ENCODE data around the gene CRIP3. TPM values are rescaled to one million over a fixed set of nuclear protein-coding genes. Genes with fewer than 3 reads are reported as not detected.
A peak's percentile ranks its signal among the peaks of the same experiment; 100 is the strongest.

The CRIP3 gene
- total and polyA plus RNA-seq, 2 of the 13 experiments (the other 11 are each of a cell fraction or from before 2014, with no cell fraction given), result 6.3 to 9.3 TPM

- in situ Hi-C loops (cut with HindIII; ENCODE audit: extremely low pct_ligation_motif_present, low pct_unique_long_range_greater_than_20kb), result no loop called here
- FAIRE-seq, result no peak
- Histone ChIP-seq H2AFZ (ENCODE audit: low read length) (no peak overlapping the region), H3K79me2 (ENCODE audit: insufficient read depth, low read length) (no peaks in the 10 kb centered on the region), H3K4me1 (ENCODE audit: insufficient read depth, low read length) (peaks cover 32% of the 10 kb centered on the region), H4K20me1 (ENCODE audit: insufficient read depth, low read length) (no peaks in the 10 kb centered on the region), H3K27me3 (ENCODE audit: control insufficient read depth in 1 of 2, insufficient read depth in 2 of 2, low read length in 2 of 2) (no peaks in the 10 kb centered on the region), H3K4me3 (replicated peaks in 1 of 3; ENCODE audit: insufficient read depth in 1 of 3, low read depth in 2 of 3, low read length in 3 of 3) (no peak overlapping the region), H3K36me3 (replicated peaks in 1 of 2; ENCODE audit: control insufficient read depth in 1 of 2, insufficient read depth in 2 of 2, low read length in 2 of 2) (no peaks in the 10 kb centered on the region; a peak in 1 of 5 replicates), H3K9ac (ENCODE audit: insufficient read depth, low read depth, low read length) (no peak overlapping the region), H3K9me3 (ENCODE audit: low read length) (no peaks in the 10 kb centered on the region), H3K4me2 (ENCODE audit: low read depth, low read length) (no peak overlapping the region), H3K27ac (ENCODE audit: extremely low read length, insufficient read depth, low read length) (no peak overlapping the region)
- ChIA-PET POLR2A (interaction anchor here (2.0 kb wide), 1 partner anchor 14 kb away, joined by 8 read pairs; no protein-coding TSS in a partner anchor), CTCF (ENCODE audit: low intra/inter-chr PET ratio, low total read pairs) (no interaction called here)
- intact Hi-C loops (cut with micrococcal nuclease; ENCODE audit: unreplicated experiment), result no loop called here
- no peak for ATAC-seq
- BruUV-seq (replicated peaks), result no TSS peak
- no peak for TF ChIP-seq RARG (CRISPR knock-in tag; IDR thresholded peaks at IDR 0.05; ENCODE audit: low read depth)
- peak; percentile 87 for TF ChIP-seq ZMYM3 (CRISPR knock-in tag; IDR thresholded peaks at IDR 0.05)
- TF ChIP-seq, protein P1, sequence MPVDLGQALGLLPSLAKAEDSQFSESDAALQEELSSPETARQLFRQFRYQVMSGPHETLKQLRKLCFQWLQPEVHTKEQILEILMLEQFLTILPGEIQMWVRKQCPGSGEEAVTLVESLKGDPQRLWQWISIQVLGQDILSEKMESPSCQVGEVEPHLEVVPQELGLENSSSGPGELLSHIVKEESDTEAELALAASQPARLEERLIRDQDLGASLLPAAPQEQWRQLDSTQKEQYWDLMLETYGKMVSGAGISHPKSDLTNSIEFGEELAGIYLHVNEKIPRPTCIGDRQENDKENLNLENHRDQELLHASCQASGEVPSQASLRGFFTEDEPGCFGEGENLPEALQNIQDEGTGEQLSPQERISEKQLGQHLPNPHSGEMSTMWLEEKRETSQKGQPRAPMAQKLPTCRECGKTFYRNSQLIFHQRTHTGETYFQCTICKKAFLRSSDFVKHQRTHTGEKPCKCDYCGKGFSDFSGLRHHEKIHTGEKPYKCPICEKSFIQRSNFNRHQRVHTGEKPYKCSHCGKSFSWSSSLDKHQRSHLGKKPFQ (CRISPR knock-in tag; IDR thresholded peaks at IDR 0.05; ENCODE audit: insufficient replicate concordance), result no peak
- peak; percentile 97 for TF ChIP-seq ZNF768 (CRISPR knock-in tag; IDR thresholded peaks at IDR 0.05)
- TF ChIP-seq, protein P2, sequence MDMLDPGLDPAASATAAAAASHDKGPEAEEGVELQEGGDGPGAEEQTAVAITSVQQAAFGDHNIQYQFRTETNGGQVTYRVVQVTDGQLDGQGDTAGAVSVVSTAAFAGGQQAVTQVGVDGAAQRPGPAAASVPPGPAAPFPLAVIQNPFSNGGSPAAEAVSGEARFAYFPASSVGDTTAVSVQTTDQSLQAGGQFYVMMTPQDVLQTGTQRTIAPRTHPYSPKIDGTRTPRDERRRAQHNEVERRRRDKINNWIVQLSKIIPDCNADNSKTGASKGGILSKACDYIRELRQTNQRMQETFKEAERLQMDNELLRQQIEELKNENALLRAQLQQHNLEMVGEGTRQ (IDR thresholded peaks at IDR 0.05; ENCODE audit: low read depth, low read length), result no peak
- TF ChIP-seq, protein P2 (CRISPR knock-in tag; IDR thresholded peaks at IDR 0.05; ENCODE audit: borderline replicate concordance), result no peak
- no peak for DNase-seq (ENCODE audit: low spot score)
- WGBS (ENCODE audit: low lambda C conversion rate), result 95% methylated on average over 2 of the region's 2 CpGs
Observed at GRCh38 chr6:43304882-43305281, 3.7 kb downstream of the CRIP3 start.
